ENCODE results near the gene TGFBI.

Gene TGFBI

DNA sequence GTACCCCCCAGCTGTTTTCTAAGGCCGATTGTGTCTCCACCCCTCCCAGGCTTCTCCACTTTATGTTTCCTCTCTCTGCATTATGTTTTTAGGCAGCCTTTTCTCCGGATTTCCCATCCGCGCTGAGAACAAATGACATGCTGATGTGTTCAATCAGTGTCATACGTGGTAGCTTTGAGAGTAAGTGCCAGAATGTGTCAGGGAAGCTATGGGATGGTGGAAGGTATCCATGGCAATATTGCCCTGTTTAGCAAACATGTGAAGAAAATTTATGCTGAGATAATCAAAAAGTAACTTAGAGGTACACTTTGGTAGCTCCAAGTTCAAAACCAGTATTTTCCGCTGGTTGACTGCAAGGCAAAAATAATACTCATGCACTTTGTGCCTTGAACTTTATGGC lies 37.4 kb upstream of the TGFBI start:
- no peaks in the 10 kb centered on the region for H3K9me3 ChIP-seq (ENCODE audit: control insufficient read depth in 2 of 2, low read length in 2 of 2)
- H3K4me1 ChIP-seq (ENCODE audit: control insufficient read depth, insufficient read depth, low read length): peaks cover 45% of the 10 kb centered on the region
- H3K27me3 ChIP-seq (ENCODE audit: control insufficient read depth in 1 of 2, insufficient read depth in 2 of 2, low read length in 2 of 2): no peaks in the 10 kb centered on the region
- H3K27ac ChIP-seq (ENCODE audit: low read length): peak overlapping the region; percentile 24
- H3K36me3 ChIP-seq (ENCODE audit: control insufficient read depth in 2 of 2, insufficient read depth in 2 of 2, low read length in 2 of 2): no peaks in the 10 kb centered on the region
- H3K4me3 ChIP-seq (ENCODE audit: low read length in 2 of 2): no peak overlapping the region
- H3K9ac ChIP-seq (ENCODE audit: low read length in 2 of 2): no peak overlapping the region

DNA sequence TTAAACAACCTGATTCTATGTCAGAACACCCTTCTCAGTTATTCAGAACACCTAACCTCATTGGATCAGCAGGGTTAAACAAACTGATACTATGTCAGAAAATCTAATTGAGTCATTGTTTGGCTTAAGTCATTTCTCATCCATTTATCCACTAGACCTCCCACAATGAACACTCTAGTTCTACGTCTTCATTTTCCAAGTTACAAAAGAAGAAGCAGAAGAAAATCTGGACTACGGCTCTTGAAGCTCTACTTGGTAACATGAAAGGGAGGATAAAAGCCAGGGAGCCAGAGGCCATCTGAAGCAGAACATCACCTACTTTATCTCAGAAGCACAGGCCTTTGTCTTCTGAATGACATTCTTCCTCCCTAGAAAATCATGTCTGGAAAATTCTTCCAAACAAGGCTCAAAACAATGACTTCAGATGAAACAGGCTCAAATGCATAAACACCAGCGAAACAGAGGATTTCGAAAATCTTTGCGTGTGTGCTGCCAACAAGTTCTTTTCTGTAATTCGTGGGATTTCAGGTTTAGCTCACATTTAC lies 35.4 kb upstream of the TGFBI start:
- H3K9ac ChIP-seq (ENCODE audit: low read length in 2 of 2): peak overlapping the region in 1 of 2 donors; percentile 41
- no peaks in the 10 kb centered on the region for H3K9me3 ChIP-seq (ENCODE audit: control insufficient read depth in 2 of 2, low read length in 2 of 2)
- H3K4me3 ChIP-seq (ENCODE audit: low read length in 2 of 2): no peak overlapping the region
- no peaks in the 10 kb centered on the region for H3K27me3 ChIP-seq (ENCODE audit: control insufficient read depth in 1 of 2, insufficient read depth in 2 of 2, low read length in 2 of 2)
- H3K27ac ChIP-seq (ENCODE audit: low read length): peak overlapping the region; percentile 50
- H3K36me3 ChIP-seq (ENCODE audit: control insufficient read depth in 2 of 2, insufficient read depth in 2 of 2, low read length in 2 of 2): no peaks in the 10 kb centered on the region
- peaks cover 37% of the 10 kb centered on the region for H3K4me1 ChIP-seq (ENCODE audit: control insufficient read depth, insufficient read depth, low read length)

DNA sequence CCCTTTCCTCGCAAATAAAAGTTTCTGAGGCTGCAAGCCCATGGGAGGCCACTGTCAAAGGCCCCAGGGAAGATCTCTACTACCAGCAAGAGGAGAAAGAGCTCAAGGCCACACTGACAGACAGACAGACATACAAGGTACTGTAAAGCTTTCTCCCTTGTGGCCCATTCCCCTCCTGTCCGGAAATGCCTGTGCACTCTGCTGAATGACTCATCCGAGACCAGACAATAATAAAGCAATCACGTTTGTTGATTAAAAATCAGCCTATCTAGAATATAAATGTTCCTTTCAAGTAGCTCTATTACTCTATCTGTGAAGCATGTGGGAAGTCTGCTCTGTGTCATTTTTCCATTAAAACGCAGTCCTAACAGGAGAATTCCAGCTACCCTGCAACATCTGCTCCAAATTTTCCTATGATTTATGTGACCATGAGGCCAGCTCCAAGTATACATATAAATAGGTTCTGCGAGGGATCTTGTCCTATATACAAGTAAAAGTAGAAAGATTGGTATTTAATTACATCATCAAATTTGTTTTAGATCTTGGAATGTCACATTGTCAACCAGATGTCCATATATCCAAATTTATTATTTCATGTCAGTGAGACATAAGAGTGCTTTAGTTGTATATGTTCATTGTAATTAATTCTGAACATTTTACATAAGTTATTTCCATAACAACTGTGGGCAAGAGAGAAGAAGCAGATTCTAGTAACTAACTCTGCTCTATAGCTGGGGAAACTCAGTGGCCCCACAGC lies 34.7 kb upstream of the TGFBI start:
- H3K36me3 ChIP-seq (ENCODE audit: control insufficient read depth in 2 of 2, insufficient read depth in 2 of 2, low read length in 2 of 2): no peaks in the 10 kb centered on the region
- peak overlapping the region; percentile 50 for H3K27ac ChIP-seq (ENCODE audit: low read length)
- H3K9ac ChIP-seq (ENCODE audit: low read length in 2 of 2): peak overlapping the region in 1 of 2 donors; percentile 41
- H3K9me3 ChIP-seq (ENCODE audit: control insufficient read depth in 2 of 2, low read length in 2 of 2): no peaks in the 10 kb centered on the region
- H3K4me3 ChIP-seq (ENCODE audit: low read length in 2 of 2): no peak overlapping the region
- peaks cover 37% of the 10 kb centered on the region for H3K4me1 ChIP-seq (ENCODE audit: control insufficient read depth, insufficient read depth, low read length)
- no peaks in the 10 kb centered on the region for H3K27me3 ChIP-seq (ENCODE audit: control insufficient read depth in 1 of 2, insufficient read depth in 2 of 2, low read length in 2 of 2)

DNA sequence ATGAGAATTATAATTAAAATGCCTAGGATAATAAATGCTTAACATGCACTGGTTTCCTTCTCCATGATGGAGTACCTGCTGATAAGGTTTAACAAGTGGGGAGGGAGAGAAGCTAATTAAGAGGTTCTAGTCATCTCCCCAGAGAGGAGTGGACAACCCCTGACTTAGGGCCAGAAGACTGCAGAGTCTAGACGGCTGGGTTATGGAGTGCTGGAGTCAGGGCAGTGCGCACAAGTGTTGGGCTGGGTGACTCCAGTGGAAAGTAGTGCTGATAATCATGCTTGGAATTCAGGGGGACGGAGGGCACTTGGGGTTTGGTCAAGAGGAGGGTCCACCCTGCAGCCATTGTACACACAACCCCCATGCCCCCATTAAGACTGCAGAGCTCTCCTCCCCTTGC lies 32.8 kb upstream of the TGFBI start:
- Histone ChIP-seq H3K36me3 (ENCODE audit: control insufficient read depth in 2 of 2, insufficient read depth in 2 of 2, low read length in 2 of 2) (no peaks in the 10 kb centered on the region), H3K9me3 (ENCODE audit: control insufficient read depth in 2 of 2, low read length in 2 of 2) (no peaks in the 10 kb centered on the region), H3K27me3 (ENCODE audit: control insufficient read depth in 1 of 2, insufficient read depth in 2 of 2, low read length in 2 of 2) (no peaks in the 10 kb centered on the region), H3K27ac (ENCODE audit: low read length) (no peak overlapping the region), H3K4me1 (ENCODE audit: control insufficient read depth, insufficient read depth, low read length) (peaks cover 26% of the 10 kb centered on the region), H3K9ac (ENCODE audit: low read length in 2 of 2) (no peak overlapping the region), H3K4me3 (ENCODE audit: low read length in 2 of 2) (no peak overlapping the region)

DNA sequence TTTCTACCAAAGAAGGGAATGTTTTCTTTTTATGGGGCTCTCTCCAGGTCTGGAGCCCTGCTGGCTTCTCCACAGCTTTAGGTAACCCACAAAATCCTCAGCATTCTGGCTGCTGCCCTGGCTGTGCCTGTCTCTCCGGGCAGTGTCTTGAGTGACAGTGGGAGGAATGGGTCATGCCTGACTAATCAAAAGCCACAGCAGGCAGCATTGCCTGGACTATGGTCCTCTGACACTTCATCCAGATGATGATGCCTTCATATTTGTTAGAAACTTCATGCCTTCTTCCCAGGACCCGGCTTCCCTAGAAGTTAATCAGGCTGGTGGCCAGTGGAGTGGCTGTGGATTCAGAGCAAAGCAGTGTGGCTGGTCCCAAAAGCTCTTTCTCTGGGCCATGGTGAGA lies 32.2 kb upstream of the TGFBI start:
- H3K9me3 ChIP-seq (ENCODE audit: control insufficient read depth in 2 of 2, low read length in 2 of 2): no peaks in the 10 kb centered on the region
- H3K27me3 ChIP-seq (ENCODE audit: control insufficient read depth in 1 of 2, insufficient read depth in 2 of 2, low read length in 2 of 2): no peaks in the 10 kb centered on the region
- no peak overlapping the region for H3K27ac ChIP-seq (ENCODE audit: low read length)
- no peak overlapping the region for H3K9ac ChIP-seq (ENCODE audit: low read length in 2 of 2)
- H3K36me3 ChIP-seq (ENCODE audit: control insufficient read depth in 2 of 2, insufficient read depth in 2 of 2, low read length in 2 of 2): no peaks in the 10 kb centered on the region
- peaks cover 28% of the 10 kb centered on the region for H3K4me1 ChIP-seq (ENCODE audit: control insufficient read depth, insufficient read depth, low read length)
- no peak overlapping the region for H3K4me3 ChIP-seq (ENCODE audit: low read length in 2 of 2)

DNA sequence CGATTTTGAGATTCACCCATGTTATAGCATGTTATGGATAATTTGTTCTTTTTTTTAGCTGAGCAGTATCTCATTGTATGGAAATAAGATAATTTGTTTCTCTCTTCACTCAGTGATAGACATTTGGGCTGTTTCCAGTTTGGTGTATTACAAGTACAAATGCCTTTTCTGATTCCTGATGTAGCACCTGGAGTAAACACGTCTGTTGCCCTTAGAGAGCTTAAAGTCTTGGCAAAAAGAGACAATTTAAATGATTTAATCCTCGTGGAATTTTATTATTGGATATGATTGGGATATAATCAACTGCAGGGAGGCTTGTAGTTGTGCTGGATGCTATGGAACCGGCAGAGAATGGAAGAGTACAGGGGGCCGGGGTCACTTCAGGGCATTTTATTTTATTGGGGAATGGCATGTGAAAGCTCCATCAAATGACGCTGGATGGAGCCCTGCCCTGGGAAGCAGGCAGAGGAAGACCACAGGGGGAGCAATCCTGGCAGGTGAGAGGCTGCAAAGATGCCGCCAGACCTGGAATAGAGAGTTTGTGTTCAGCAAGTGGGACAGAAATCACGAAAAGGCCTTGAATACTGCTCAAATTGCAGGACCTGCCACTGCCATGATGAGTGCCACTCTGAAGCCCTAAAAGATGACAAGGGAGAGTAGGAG lies 31.0 kb upstream of the TGFBI start:
- Histone ChIP-seq H3K4me1 (ENCODE audit: control insufficient read depth, insufficient read depth, low read length) (peaks cover 27% of the 10 kb centered on the region), H3K9ac (ENCODE audit: low read length in 2 of 2) (no peak overlapping the region), H3K9me3 (ENCODE audit: control insufficient read depth in 2 of 2, low read length in 2 of 2) (no peaks in the 10 kb centered on the region), H3K36me3 (ENCODE audit: control insufficient read depth in 2 of 2, insufficient read depth in 2 of 2, low read length in 2 of 2) (no peaks in the 10 kb centered on the region), H3K27ac (ENCODE audit: low read length) (no peak overlapping the region), H3K27me3 (ENCODE audit: control insufficient read depth in 1 of 2, insufficient read depth in 2 of 2, low read length in 2 of 2) (no peaks in the 10 kb centered on the region), H3K4me3 (ENCODE audit: low read length in 2 of 2) (no peak overlapping the region)

DNA sequence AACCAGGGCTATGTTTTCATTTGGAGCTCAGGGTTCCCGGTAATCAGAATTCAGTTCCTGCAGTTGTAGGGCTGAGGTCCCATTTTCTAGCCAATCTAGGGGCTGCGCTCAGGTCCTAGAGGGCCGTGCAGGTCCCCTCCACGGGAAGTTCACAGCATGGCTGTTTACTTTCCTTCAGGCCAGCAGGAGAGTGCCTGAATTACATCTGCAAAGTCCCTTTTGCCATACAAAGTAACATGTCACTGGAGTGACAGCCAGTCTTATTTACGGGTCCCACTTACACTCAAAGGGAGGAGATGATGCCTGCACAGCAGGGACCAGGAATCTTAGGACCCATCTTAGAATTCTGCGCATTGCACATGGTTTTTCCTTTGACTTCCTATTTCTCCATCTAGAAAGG lies 29.9 kb upstream of the TGFBI start:
- H3K4me1 ChIP-seq (ENCODE audit: control insufficient read depth, insufficient read depth, low read length): peaks cover 19% of the 10 kb centered on the region
- no peak overlapping the region for H3K27ac ChIP-seq (ENCODE audit: low read length)

DNA sequence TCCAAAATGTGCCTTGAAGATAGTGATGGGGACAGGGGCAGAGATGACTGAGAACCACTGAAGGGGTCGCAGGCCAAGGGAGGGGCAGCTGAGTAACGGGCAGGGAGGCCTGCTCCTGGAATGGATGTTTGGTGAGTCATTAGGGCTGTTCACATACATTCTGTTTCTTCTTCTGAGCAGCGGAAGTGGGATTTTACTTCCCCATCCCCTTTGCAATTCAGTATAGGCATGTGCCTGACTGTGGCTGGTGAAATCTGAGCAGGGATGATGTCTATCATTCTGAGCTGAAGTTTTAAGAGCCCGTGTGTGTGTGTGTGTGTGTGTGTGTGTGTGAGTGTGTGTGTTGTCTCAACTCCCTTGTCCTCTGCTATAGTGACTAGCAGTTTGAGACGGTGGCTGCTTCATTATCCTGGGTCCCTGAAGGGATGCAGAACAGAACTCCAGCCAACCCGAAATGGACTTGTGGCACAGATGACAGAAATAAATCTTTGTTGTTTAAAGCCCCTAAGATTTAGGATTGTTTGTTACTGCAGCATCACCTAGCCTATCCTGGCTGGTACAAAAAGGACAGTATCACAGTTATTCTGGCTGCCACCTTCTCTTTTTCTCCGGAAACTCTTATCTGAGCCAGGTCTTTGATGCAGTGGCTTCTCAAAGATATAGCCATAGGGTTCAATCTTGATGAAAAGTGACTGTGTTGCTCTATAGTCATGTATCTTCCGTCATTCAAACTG lies 29.2 kb upstream of the TGFBI start:
- Histone ChIP-seq H3K9me3 (ENCODE audit: control insufficient read depth in 2 of 2, low read length in 2 of 2) (no peaks in the 10 kb centered on the region), H3K27ac (ENCODE audit: low read length) (no peak overlapping the region), H3K9ac (ENCODE audit: low read length in 2 of 2) (no peak overlapping the region), H3K4me3 (ENCODE audit: low read length in 2 of 2) (no peak overlapping the region), H3K4me1 (ENCODE audit: control insufficient read depth, insufficient read depth, low read length) (peaks cover 12% of the 10 kb centered on the region), H3K27me3 (ENCODE audit: control insufficient read depth in 1 of 2, insufficient read depth in 2 of 2, low read length in 2 of 2) (no peaks in the 10 kb centered on the region), H3K36me3 (ENCODE audit: control insufficient read depth in 2 of 2, insufficient read depth in 2 of 2, low read length in 2 of 2) (no peaks in the 10 kb centered on the region)

More for the DNA sequence above, 29.9 kb upstream of the TGFBI start:
- Histone ChIP-seq H3K27me3 (ENCODE audit: control insufficient read depth in 1 of 2, insufficient read depth in 2 of 2, low read length in 2 of 2) (no peaks in the 10 kb centered on the region), H3K36me3 (ENCODE audit: control insufficient read depth in 2 of 2, insufficient read depth in 2 of 2, low read length in 2 of 2) (no peaks in the 10 kb centered on the region), H3K4me3 (ENCODE audit: low read length in 2 of 2) (no peak overlapping the region), H3K9ac (ENCODE audit: low read length in 2 of 2) (no peak overlapping the region), H3K9me3 (ENCODE audit: control insufficient read depth in 2 of 2, low read length in 2 of 2) (no peaks in the 10 kb centered on the region)

DNA sequence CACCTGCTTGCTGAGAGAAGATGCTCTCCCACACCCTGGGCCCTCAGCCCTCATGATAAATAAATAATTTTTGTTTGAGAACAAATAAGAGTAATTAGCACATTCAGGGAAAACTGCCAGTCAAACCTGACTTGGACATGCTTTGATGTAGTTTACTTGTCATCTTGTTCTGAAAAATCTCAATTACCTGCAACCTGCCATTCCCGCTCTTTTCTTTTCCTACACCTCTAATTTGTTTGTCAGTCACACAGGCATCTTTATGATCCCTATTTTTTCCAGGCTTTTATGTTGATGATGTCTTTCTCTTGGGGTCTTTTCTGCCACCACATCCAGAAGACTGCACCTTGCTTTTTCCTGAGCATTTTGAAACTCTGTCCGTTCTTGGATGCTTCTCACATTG lies 28.6 kb upstream of the TGFBI start:
- no peak overlapping the region for H3K27ac ChIP-seq (ENCODE audit: low read length)
- H3K9me3 ChIP-seq (ENCODE audit: control insufficient read depth in 2 of 2, low read length in 2 of 2): no peaks in the 10 kb centered on the region
- no peak overlapping the region for H3K4me3 ChIP-seq (ENCODE audit: low read length in 2 of 2)
- peaks cover 9% of the 10 kb centered on the region for H3K4me1 ChIP-seq (ENCODE audit: control insufficient read depth, insufficient read depth, low read length)
- no peaks in the 10 kb centered on the region for H3K27me3 ChIP-seq (ENCODE audit: control insufficient read depth in 1 of 2, insufficient read depth in 2 of 2, low read length in 2 of 2)
- H3K9ac ChIP-seq (ENCODE audit: low read length in 2 of 2): no peak overlapping the region
- no peaks in the 10 kb centered on the region for H3K36me3 ChIP-seq (ENCODE audit: control insufficient read depth in 2 of 2, insufficient read depth in 2 of 2, low read length in 2 of 2)

DNA sequence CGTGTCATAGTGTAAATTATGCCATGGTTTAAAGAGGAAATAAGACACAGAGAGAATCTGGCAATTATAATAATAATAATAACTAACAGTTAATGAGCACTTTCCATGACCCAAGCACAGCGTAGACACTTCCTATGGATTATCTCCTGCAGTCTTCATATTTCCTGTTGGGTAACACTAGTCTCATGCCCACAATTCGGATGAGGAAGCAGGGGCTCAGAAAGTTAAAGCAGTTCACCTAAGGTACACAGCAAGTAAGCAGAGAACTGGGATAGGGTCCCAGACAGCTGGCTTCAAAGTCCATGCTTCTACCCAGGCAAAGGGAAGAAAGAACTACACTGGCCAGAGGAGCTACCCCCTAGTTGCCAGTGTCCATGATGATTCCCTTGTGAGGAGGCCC lies 27.9 kb upstream of the TGFBI start:
- H3K27ac ChIP-seq (ENCODE audit: low read length): no peak overlapping the region
- H3K27me3 ChIP-seq (ENCODE audit: control insufficient read depth in 1 of 2, insufficient read depth in 2 of 2, low read length in 2 of 2): no peaks in the 10 kb centered on the region
- no peak overlapping the region for H3K4me3 ChIP-seq (ENCODE audit: low read length in 2 of 2)
- H3K4me1 ChIP-seq (ENCODE audit: control insufficient read depth, insufficient read depth, low read length): peaks cover 16% of the 10 kb centered on the region
- no peaks in the 10 kb centered on the region for H3K9me3 ChIP-seq (ENCODE audit: control insufficient read depth in 2 of 2, low read length in 2 of 2)
- H3K9ac ChIP-seq (ENCODE audit: low read length in 2 of 2): no peak overlapping the region
- H3K36me3 ChIP-seq (ENCODE audit: control insufficient read depth in 2 of 2, insufficient read depth in 2 of 2, low read length in 2 of 2): no peaks in the 10 kb centered on the region
